PC-9 (cell line): ENCODE results near the gene ASB1.

Experiments used
- CTCF ChIP-seq: fragments of 200-600 bp; sonication (generic); conservative IDR thresholded peaks from 2 replicates; pipeline ENCODE4 v1.6.1; 2017; ENCODE audit warnings: mixed run types, antibody characterized with exemption, mild to moderate bottlenecking, moderate library complexity
- EZH2 ChIP-seq: fragments of 200-600 bp; sonication (generic); IDR thresholded peaks from 2 replicates; pipeline ENCODE4 v1.8.0; 2017; ENCODE audit warnings: antibody characterized with exemption, low read depth

GRCh38 chr2:238461051-238461450, 34.3 kb downstream of the ASB1 start:
- TF ChIP-seq CTCF, result no peak
- no peak for TF ChIP-seq EZH2
